NCI-H2196 treated with DMSO at 0.1 percent for 48 hours (cell line): ENCODE measurements around the gene BIK.

ENCODE experiments used
- DNase-seq: peaks from one replicate; lab custom pipeline; 2025; ENCODE audit not compliant: unreplicated experiment; lab: John Stamatoyannopoulos, UW

The BIK gene

DNA sequence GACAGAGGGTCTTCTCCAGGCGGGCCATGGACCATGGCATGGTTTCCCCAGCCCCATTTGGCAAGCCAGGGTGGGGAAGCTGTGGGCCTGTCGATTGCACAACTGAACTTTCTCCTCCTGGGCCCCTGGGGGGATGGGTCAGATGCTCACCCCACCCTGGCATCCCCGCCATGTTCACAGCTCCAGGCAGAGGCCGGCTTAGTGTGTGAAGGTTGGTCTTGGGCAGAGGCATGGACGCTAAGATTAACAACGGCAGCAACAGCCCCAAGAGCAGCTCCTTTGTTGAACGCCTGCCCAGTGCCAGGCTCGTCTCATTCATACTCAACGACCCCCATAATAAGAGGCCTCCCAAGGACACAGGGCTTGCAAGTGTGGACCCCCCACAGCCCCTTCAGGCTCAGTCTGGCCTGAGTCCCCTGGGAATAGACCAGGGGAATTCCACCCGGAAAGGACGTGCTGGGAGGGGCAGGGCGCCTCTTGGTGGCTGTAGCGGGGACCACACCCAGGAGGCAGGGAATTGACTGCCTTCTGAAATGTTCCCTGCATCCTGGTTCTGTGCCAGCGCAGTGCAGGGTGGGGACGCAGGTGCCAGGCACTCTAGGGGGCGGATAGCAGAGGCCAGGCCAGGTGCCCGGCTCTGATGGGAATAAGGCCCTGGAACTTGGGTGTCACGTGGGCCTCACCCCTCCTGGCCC, 49.1 kb downstream of the BIK start:
- no peak for DNase-seq

DNA sequence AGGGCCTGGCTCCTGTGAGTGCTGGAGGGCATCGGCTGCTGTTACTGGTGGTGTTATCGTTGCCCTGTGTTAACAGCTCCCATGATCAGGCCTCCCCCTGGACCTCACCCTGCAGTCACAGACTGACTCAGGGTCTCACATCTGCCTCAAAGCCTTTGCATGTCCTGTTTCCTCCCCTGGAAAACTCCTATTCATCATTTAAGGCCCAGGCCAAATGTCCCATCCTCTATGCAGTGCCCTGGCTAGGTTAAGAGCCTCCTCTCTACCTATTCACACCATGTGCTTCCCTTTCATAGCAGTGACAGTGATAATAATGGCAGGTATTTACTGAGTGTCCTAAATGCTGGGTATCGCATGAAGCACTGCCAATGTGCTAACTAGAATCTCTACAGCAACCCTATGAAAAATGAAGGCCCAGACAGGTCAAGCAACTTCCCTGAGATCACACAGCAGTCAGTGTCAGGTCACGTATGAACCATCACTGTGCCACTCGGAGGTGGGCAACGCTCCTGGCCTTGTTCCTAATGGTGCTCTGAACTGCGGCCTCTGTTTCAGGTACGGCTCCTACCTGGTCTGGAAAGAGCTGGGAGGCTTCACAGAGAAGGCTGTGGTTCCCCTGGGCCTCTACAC, 50.1 kb downstream of the BIK start:
- no peak for DNase-seq

DNA sequence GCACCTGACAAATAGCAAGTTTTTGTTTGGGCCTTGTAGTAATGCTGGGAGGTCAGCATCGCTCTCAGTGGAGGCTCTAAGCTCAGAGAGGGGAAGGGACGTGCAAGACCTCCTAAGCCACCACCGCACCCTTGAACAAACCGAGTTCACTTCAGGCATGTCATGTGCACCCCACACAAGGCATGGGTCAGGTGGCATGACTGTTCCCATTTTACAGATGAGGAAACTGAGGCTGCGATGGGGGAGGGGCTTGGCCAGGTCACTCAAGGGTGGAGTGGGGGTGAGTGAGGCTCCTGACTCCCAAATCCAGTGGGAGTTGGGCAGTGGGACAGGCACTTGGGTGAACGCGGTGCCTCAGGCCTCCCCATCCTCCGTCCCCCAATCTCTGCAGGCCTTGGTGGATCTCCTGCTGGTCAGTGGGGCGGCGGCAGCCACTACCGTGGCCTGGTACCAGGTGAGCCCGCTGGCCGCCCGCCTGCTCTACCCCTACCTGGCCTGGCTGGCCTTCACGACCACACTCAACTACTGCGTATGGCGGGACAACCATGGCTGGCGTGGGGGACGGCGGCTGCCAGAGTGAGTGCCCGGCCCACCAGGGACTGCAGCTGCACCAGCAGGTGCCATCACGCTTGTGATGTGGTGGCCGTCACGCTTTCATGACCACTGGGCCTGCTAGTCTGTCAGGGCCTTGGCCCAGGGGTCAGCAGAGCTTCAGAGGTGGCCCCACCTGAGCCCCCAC, 52.0 kb downstream of the BIK start:
- no peak for DNase-seq

DNA sequence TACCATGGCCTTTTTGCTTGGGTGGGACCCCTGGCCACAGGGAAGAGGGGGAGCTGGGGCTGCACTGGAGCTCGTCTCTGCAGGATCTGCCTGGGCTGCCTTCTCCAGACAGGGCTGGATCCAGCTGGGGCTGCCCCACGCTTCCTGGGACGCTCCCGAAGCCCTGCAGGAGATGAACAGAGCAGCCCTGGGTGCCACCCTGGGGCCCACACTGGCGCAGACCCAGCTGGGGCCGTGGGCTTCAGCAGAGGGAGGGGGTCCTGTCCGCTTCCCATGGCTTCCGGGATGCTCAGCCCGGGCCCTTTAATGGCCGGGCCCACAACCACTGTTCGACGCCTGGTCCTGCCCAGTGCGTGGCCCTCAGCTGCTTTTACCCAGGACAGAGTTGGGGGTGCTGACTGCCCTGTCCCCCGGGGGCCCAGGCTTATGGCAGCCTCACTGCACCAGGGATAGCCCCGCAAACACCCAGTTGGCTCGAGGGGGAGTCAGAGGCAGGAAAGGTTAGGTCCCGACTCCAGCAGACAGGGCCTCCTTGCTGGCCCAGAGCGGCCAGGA, 52.8 kb downstream of the BIK start:
- DNase-seq, result no peak

DNA sequence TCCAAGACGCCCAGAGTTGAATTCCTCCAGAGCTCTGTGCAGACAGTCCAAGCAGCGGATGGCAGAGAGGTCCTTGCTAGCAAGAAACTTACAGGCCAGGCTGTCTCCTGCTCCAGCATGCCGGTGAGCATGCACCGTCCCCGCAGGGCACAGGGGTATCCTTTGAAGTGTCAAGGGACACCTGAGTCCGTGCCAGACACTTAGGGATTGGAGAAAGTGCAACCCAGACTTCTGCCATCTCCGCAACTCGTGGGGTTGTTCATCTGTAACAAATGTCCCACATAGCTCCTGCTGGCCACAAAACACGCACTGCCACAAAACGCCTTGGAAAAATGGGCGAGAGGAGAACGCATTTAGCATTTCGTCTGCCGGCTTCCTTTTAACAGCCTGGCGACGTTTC, 54.1 kb downstream of the BIK start:
- DNase-seq, result no peak

DNA sequence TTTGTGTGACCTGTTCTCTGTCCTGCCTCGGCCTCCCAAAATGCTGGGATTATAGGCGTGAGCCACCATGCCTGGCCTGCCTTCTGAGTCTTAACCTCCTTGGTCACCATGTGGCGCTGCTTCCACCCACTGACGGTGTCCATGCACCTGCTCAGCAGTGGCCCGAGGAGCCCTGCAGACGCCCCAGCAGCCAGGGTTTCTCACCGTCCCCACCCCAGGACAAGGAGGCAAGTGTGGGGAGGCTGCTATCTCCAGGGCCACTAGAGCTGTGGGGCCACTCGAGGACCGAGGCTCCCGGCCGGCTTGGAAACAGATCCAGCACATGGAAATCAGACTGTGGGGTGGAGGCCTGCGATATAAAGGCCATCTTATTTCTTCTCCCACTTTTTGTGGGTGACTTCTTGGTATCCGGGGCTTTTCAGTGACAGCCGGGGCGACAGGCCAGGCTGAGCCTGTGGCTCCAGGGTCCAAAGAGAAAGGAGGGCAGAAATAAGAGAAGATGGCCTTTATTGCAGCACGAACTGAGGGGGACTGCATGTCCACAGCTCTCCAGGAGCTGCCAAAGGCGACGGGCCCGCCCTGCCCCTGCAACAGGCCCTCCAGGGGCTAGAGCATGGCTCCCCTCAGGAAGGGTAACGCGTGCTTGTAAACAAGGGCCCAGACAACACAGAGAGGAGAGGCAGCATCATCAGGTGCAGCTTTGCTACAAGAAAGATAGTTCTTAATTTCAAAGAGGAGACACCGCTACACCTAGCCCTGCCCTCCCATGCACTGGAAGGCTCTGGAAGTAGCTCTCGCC, 55.8 kb downstream of the BIK start:
- no peak for DNase-seq

DNA sequence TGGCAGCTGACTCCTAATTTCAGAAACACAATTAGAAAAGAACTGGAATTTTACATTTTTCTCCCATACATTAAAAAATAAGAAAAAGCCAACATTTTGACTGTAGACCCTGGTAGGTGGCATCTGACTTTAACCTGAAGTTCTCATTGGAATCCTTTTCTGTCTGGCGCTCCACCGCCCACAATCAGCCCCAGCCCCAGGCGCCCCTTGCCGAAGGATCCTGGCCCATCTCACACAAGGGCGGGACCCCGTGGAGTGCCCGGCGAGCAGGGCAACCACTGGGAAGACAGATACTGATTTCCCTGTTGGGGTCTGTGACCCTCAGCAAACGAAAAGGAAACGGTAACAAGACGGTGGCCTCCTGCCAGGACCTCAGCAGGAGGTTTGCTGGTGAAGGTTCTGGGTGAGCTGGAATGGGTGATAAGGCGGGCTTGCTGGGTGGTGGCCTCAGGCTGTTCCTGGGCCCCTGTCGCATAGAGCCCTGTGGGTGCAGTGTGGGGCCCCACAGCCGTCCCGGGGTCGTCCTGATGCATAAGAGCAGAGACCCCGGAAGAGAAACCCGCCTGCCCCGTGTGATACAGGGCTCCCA, 56.5 kb downstream of the BIK start:
- no peak for DNase-seq

DNA sequence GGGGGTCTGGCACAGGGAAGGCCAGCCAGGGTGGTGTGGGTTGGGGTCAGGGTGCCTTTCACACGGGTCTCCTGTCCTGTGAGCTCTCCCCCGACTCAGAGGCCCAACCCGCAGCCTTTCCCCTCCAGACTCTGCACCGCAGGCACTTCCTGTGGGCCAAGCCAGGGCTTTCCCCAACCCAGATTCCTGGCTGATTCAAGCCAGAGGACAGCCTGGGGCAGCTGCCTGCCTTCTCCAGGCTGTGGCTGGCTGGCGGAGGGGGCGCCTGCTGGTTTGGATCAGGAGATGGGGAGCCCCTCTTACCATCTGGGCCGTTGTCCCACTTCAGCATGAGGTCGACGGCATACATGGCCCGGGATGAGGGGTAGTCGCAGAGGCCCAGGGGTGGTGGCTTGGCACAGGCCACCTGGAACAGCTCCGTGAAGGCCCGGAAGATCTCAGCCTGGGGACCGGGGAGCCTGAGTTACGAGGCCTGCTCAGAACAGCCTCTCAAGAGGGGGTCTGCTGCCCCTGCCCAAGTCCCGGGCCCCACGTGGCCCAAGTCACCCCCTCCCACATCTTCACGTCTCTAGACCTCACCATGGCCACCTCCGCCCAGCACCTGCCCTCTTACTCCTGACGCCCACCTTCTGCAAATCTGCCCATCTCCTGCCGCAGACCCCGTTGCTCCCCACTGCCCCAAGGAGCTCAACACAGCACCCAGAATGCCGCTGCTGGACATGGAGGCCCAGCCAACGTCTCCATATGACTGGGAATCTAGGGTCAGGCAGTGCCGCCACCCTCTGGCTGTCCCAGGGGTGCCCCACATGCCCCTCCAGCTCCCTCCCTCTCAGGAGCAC, 58.1 kb downstream of the BIK start:
- DNase-seq, result no peak

DNA sequence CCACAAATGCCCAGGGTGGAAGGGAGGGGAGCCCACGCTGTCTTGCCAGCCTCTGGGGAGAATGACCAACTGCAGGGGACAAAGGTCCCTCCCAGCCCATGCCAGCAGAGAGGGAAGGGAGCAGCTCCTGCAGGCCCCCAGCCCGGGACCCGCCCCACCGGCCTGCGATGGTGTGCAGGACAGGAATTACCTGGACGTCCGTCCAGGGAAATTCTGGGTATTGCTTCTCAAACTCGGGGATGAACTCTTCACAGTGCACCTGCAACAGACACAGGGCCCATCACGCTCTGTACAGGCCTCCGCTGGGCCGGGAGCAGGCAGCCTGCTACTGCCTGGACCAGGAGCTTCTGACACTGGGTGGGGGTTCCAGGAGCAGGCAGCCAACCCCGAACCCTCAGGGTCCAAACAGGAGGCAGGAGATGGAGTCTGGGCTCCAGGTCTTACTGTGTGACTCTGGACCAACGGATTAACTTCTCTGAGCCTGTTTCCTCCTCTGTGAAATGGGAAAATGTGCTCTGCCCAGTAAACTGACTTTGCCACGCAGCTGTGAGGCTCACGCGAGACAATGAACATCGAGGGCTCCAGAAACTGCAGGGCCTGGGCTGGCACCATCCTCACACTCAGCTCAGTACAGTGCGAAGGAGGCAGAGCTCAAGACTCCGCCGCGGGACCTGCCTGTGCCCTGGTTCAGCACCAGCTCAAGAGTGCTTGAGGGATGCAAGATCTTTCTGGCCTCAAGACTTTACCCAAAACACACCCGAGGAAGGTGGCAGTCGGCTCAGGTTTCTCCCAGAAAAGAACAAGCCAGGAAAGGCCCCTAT, 59.0 kb downstream of the BIK start:
- DNase-seq, result no peak

DNA sequence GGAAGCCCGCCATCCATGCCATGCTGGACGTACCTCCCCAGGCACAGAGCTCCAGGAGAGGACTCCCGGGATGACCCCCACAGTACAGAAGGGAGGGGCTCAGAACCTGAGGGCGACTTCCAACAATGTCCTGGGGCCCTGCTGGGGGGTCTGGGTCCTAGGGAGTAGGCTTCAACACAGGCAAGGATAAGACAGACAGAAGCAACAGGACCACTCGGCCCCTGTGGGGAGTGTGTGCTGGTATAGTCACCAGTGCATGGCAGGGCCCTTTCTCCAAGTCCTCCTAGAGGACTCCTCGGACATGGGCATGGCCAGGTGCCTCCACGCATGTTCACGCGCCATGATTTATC, 59.6 kb downstream of the BIK start:
- DNase-seq, result no peak

DNA sequence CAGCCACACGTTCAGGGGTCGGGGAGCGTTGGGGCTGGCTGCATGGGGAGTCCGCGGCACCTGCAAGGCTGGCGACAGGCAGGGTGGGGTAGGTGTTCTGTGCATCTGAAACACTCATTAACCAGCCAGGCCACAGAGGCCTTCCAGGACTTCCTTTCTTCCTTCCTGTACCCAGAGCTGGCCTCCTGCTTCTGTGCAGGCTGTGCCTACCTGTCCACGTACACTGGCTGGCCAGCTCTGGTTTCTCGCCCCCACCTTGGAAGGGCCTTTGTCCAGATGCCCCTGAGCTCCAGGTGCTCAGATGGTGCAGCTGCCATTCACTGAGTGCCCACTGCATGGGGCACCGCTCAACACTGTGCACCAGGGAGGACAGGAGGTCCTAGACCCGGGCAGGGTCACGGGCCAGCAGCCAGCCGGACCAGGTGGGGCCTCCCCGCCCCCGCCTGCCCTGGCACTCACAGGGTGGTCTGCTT, 60.5 kb downstream of the BIK start:
- no peak for DNase-seq

DNA sequence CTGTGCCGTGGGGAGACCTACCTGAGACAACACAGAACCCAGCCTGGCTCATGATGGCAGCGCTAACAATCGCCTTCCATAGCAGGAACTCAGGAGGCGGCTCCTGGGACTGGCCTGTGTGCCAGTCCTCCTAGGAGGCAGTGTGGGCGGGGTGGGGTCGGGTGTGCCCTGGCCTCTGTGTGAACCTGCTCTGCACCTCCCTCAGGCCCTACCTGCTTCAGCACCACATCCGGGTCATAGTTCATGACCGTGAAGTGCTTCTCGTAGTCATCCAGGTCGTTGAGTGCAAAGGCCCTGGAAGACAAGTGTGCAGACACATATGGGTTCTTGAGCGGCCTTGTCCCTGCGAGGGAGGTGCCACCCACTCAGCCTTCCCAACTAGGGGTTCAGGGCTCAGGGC, 61.1 kb downstream of the BIK start:
- DNase-seq, result no peak

DNA sequence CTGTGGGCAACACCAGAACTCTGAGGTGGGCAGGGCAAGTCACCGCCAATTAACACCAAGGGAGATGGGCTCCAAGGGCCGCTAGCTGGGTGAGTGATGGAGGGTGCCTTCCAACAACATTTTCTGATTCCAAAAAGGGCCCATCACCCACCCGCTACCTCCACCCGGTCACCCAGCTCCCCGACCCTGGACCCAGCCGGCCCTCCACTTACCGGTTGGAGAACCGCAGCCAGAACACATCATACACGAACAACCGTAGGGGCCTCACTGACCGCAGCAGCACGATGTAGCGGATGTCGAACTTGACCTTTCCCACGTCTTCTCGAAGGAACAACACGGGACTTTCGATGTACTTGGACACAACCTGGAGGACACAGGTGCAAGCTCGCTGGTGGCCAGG, 61.6 kb downstream of the BIK start:
- no peak for DNase-seq

DNA sequence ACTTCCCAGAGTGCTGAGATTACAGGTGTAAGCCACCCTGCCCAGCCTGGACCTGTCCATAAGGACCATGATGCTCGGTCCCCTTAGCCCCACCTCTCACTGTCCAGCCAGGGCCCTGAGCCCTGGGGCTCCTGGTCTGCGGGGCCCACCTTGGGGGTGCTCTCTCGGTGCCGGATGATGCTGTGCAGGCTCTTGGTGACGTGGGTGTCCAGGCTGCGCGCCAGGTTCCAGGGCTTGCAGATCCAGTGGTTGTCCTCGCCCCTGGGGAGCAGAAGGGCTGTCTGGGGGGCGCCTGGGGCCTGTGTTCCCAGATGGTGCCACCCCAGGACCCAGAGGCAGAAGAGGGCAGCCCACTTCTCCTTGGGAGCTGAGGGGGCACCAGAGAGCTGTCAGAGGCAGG, 63.0 kb downstream of the BIK start:
- DNase-seq, result no peak

DNA sequence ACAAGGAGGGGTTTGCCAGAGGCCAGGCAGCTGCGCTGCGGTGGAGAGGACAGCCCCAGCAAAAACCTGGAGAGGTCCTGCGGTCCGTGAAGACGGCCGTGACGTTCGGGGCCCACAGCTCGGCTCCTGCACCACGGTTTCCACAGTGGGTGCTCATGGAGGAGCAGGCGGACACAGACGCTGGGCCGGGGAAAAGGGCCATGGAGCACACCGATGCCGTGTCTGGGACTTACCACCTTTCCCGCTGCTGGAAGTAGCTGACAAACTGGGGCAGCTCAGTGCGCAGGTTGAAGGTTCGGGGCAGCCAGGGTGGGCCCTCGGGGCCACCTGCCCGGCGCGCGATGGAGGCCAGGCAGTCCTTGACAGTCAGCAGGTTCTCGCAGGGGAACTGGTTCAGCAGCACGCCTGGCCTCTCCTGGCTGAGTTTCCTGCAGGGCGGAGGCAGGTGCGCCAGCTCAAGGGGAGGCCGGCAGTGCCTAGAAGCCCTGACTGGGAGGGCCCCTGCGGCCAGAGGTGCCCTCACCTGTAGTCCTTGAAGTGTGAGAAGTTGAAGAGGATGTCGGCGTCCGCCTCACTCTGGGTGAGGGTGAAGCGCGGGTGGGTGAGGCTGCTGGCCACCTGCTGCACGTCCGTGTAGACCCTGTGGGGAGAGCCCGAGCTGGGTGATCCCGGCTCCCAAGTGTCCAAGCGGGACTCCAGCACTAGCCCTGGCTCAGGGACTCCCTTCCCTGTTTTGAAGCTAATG, 63.6 kb downstream of the BIK start:
- DNase-seq, result no peak

DNA sequence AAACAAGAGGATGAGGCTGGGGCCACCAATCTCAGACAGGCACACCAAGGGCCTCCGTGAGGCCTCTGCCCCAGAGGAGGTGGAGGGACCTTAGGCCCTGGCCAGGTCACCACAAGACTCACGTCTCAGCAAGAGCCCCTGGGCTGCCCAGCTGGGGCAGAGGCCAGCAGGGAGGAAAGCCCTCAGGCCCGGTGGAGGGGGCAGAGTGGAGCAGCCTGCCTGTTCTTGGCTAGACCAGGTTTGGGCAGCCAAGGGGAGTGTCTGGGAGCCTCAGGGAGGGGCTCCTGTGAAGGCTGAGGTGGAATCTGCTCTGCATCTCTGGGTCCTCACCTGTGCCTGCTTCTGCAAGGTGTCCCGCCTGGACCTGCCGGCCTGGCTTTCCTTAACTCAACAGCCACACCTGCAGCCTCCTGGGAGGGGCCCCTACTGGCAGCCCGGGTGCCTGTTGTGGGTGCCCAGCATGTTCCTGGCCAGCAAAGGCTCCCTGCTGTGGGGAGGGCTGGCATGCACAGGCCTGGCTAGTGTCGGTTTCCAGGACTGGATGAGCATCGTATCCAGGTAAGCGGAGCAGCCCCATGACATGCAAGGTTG, 64.5 kb downstream of the BIK start:
- DNase-seq, result no peak

DNA sequence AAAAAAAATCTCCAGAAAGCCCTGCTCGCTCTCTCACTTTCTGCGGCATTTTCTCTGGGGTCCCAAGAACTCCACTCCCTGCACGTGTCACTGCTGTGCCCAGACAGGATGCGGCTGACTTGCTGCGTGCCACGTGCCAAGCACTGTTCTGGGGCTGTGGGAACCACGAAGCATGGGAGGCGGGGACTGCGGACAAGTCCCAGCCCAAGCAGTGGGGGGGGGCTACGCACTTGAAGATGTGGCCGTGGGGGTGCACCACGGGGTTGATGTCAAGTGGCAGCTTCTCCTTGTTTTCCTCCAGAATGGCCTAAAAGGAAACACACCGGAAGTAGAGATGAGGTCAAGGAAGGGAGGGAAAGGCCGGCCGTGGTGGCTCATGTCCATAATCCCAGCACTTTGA, 65.5 kb downstream of the BIK start:
- no peak for DNase-seq

DNA sequence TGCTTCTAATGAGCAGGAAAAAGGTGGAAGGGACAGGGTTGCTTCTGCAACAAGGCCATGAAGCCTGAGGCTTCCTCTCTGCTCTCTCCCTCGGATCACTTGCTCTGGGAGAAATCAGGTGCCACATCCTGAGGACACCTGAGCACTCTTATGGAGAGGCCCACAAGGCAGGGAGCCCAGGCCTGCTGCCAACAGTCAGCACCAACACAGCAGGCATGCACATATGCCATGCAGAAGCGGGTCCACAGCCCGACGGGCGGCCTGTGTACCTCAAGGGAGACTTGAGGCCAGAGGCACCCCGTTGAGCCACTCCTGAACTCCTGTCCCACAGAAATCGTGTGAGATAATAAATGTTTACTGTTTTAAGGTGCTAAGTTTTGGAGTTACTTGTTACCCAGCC, 66.9 kb downstream of the BIK start:
- DNase-seq, result no peak
